Skin of body (tissue), 1 donor: Measurements from ENCODE around the gene PARP4. TPM values are rescaled to one million over a fixed set of nuclear protein-coding genes. Genes with fewer than 3 reads are reported as not detected.

Experiments used
- total RNA-seq: library from RNA; depleted of rRNA; stranded (reverse); fragments of >200 nt; gene quantifications from one replicate; pipeline ENCODE4 v1.2.3, GENCODE V29; 2014

Gene PARP4
- total RNA-seq, 1 donor from 2014 or later = 31.1 TPM

Other genes starting within 250 kb of the PARP4 start
- gene C1QTNF9, start 203.2 kb downstream of the PARP4 start, total RNA-seq = 2.1 TPM
- 7.2 TPM for gene ATP12A, start 167.6 kb upstream of the PARP4 start, total RNA-seq